NB4 (cell line): ENCODE data around the gene ANO1.

Experiments
- CTCF ChIP-seq: IDR thresholded peaks from one replicate; pipeline ENCODE4 v1.5.1; 2012; ENCODE audit warnings: low read depth, low read length
- MAX ChIP-seq: IDR thresholded peaks from 2 replicates; pipeline ENCODE4 v1.6.1; 2011; ENCODE audit warnings: low read depth, low read length
- MYC ChIP-seq: IDR thresholded peaks from 2 replicates; pipeline ENCODE4 v1.6.1; 2011; ENCODE audit warnings: low read depth, low read length
- POLR2A ChIP-seq: IDR thresholded peaks from 2 replicates; pipeline ENCODE4 v1.6.1; 2011; ENCODE audit warnings: mild to moderate bottlenecking; ENCODE audit not compliant: insufficient read length; ENCODE audit errors: extremely low read depth

- TF ChIP-seq CTCF = no peak
- no peak for TF ChIP-seq POLR2A
- no peak for TF ChIP-seq MAX
- TF ChIP-seq MYC = no peak
Measured at GRCh38 chr11:70229737-70230136, 151.6 kb downstream of the ANO1 start.
